GM21576 (cell line): ENCODE measurements around the gene STARD10.

Source experiments
- ATAC-seq: cut with Tn5 transposase; IDR thresholded peaks from one replicate; pipeline ENCODE4 v1.9.1; 2021; ENCODE audit warnings: mild to moderate bottlenecking, moderate library complexity; ENCODE audit not compliant: unreplicated experiment

STARD10 gene

DNA sequence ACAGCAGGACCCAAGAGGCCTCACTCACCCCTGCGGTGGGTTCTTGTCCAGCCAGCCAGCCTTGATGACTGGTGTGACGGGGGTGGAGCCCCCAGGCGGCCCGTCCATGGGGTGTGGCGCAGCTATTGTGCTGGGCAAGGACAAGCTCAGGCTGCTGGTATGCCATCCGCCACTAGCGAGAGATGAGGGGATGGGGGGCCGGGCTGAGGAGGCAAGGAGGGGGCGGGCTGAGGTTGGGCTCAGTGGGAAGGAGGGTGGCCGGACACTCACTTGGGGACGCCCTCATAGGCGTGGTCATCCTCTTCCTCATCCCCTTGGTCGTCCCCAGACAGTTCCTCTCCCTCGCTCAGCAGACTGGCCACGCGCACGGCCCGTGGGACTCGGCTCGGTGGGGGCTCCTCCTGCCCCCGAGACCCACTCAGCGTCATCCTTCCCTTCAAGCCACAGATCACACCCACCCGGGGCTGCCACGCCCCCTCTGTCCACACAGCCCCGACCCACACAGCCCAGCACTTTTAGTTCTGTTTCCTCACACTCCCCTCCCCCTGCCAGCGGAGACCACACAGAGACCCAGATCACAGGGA is 81.6 kb downstream of the STARD10 start:
- ATAC-seq = no peak

DNA sequence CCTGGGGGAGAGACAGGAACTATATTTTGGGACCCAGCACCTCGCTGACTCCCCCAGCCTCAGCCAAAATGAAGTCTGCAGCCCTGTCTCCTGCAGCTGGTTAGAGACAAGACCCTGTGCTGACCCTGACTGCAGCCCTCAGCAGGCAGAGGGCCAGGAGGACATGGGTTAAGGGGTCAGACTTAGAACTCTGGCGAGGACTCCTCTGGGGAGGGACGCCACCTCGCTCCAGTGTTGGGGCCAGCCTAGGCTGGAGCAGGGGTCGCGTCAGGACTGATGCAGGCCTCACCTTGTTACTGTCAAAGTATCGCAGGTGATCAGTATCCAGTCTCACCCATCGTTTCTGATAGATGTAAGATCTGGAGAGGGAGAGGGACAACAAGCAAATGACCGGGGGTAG is 82.7 kb downstream of the STARD10 start:
- no peak for ATAC-seq

DNA sequence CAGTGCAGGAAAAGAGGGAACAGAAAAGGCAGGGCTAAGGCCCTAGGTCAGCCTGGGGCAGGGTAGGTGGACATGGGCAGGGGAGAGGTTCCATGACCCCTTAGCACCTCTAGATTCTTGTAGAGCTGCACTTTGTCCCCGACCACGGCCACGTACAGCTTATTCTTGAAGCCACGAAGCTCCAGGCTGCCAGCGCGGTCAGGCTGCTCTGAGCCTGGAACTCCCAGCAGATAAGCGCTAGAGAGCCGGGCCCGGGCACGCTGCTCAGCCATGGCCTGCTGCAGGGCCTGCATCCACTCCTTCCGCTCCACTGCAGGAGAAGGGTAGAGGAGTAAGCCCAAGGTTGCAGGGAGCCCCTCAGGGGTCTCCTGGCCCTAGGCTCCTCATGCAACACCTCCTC is 83.6 kb downstream of the STARD10 start:
- no peak for ATAC-seq

- no peak for ATAC-seq
Measured at GRCh38 chr11:72709478-72710238, 84.2 kb downstream of the STARD10 start.

DNA sequence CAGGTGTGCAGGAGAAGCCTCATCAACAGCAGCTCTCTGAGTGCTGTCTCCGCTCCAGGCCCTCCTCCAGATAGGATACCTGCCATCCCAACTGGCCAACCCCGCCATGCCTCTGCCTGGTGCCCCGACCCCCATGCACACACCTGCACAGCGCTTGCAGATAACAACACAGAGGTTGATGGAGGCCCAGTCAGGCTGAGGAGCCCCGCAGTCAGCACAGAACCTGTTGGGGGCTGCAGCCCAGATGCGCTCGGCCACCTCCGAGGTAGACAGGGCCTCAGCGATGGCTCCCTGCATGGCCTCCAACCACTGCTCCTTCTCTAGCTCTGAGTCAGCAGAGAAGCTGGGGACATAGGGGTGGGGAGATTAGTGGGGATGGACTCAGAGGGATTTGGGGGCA is 86.8 kb downstream of the STARD10 start:
- no peak for ATAC-seq

- ATAC-seq = no peak
Measured at GRCh38 chr11:72706579-72706978, 87.3 kb downstream of the STARD10 start.

GRCh38 chr11:72705442-72706365 is 88.1 kb downstream of the STARD10 start:
- no peak for ATAC-seq

GRCh38 chr11:72704783-72705265 is 89.0 kb downstream of the STARD10 start:
- ATAC-seq = no peak
